Liver (tissue), 9 donors: ENCODE results near the gene CFAP77. TPM values are rescaled to one million over a fixed set of nuclear protein-coding genes. Genes with fewer than 3 reads are reported as not detected.

Experiments used
- DNase-seq: peaks from one replicate; pipeline ENCODE4 v3.0.0-alpha.2; 2017; ENCODE audit warnings: low spot score
- H3K27ac ChIP-seq, 2 donors: one replicate each; pipeline ENCODE4 v1.7.0; 2013; ENCODE audit warnings: inconsistent platforms in 2 of 2, low read length in 2 of 2, control low read depth in 1 of 2, low read depth in 1 of 2, mild to moderate bottlenecking in 1 of 2
- H3K27me3 ChIP-seq, 4 donors: one replicate each; pipeline versions ENCODE4 v1.6.1 to v1.7.0; 2013; ENCODE audit warnings: low read length in 3 of 4, inconsistent platforms in 1 of 4, mild to moderate bottlenecking in 1 of 4, moderate library complexity in 1 of 4; ENCODE audit not compliant: control insufficient read depth in 4 of 4, insufficient read depth in 4 of 4
- H3K36me3 ChIP-seq, 4 donors: one replicate each; pipeline versions ENCODE4 v1.6.1 to v1.7.0; 2013; ENCODE audit warnings: low read length in 3 of 4, mild to moderate bottlenecking in 3 of 4, low read depth in 1 of 4, moderate library complexity in 1 of 4; ENCODE audit not compliant: control insufficient read depth in 4 of 4, insufficient read depth in 3 of 4
- H3K4me1 ChIP-seq, 4 donors: one replicate each; pipeline versions ENCODE4 v1.6.1 to v1.7.0; 2013; ENCODE audit warnings: low read length in 3 of 4, mild to moderate bottlenecking in 3 of 4, moderate library complexity in 1 of 4; ENCODE audit not compliant: control insufficient read depth in 4 of 4, insufficient read depth in 4 of 4
- H3K4me3 ChIP-seq, 3 donors: one replicate each; pipeline versions ENCODE4 v1.6.1 to v1.7.0; 2013; ENCODE audit warnings: low read length in 3 of 3, control low read depth in 1 of 3, low read depth in 1 of 3, mild to moderate bottlenecking in 1 of 3
- H3K9ac ChIP-seq, 2 donors: one replicate each; pipeline ENCODE4 v1.7.0; 2013; ENCODE audit warnings: low read length in 2 of 2, mild to moderate bottlenecking in 2 of 2, moderate library complexity in 2 of 2, control low read depth in 1 of 2, low read depth in 1 of 2
- H3K9me3 ChIP-seq, 4 donors: one replicate each; pipeline versions ENCODE4 v1.6.1 to v1.7.0; 2013; ENCODE audit warnings: low read length in 3 of 4; ENCODE audit not compliant: control insufficient read depth in 4 of 4
- ATF3 ChIP-seq: IDR thresholded peaks from 2 replicates; pipeline ENCODE4 v1.6.1; 2016; ENCODE audit warnings: antibody characterized with exemption
- CTCF ChIP-seq: fragments of 150-350 bp; IDR thresholded peaks from 2 replicates; pipeline ENCODE4 v1.5.1; 2017; ENCODE audit warnings: improper control_type of control experiment, low read depth, low read length; ENCODE audit not compliant: missing input control
- EGR1 ChIP-seq, 2 donors: IDR thresholded peaks; 2 replicates each; pipeline ENCODE4 v1.6.1; 2016 to 2018; ENCODE audit warnings: antibody characterized with exemption in 2 of 2, low read depth in 2 of 2
- FOXA1 ChIP-seq: IDR thresholded peaks from 2 replicates; pipeline ENCODE4 v1.6.1; 2016; ENCODE audit warnings: antibody characterized with exemption
- FOXA2 ChIP-seq: IDR thresholded peaks from 2 replicates; pipeline ENCODE4 v1.6.1; 2016; ENCODE audit warnings: antibody characterized with exemption
- GABPA ChIP-seq, 2 donors: IDR thresholded peaks in 1 of 2; conservative IDR thresholded peaks in 1 of 2; 2 replicates each; pipeline ENCODE4 v1.6.1; 2016; ENCODE audit warnings: antibody characterized with exemption in 2 of 2, mild to moderate bottlenecking in 1 of 2, moderate library complexity in 1 of 2
- HNF4A ChIP-seq, 2 donors: conservative IDR thresholded peaks; 2 replicates each; pipeline ENCODE4 v1.6.1; 2016; ENCODE audit warnings: antibody characterized with exemption in 2 of 2, mild to moderate bottlenecking in 2 of 2
- HNF4G ChIP-seq: IDR thresholded peaks from 2 replicates; pipeline ENCODE4 v1.6.1; 2016; ENCODE audit warnings: antibody characterized with exemption
- MAX ChIP-seq: IDR thresholded peaks from 2 replicates; pipeline ENCODE4 v1.6.1; 2016; ENCODE audit warnings: antibody characterized with exemption
- NR2F2 ChIP-seq: IDR thresholded peaks from 2 replicates; pipeline ENCODE4 v1.6.1; 2016; ENCODE audit warnings: antibody characterized with exemption
- RAD21 ChIP-seq, 2 donors: IDR thresholded peaks; 2 replicates each; pipeline ENCODE4 v1.6.1; 2016; ENCODE audit warnings: antibody characterized with exemption in 2 of 2, mild to moderate bottlenecking in 2 of 2
- REST ChIP-seq: IDR thresholded peaks from 2 replicates; pipeline ENCODE4 v1.6.1; 2016; ENCODE audit warnings: antibody characterized with exemption, mild to moderate bottlenecking
- RXRA ChIP-seq, 2 donors: IDR thresholded peaks; 2 replicates each; pipeline ENCODE4 v1.6.1; 2017 to 2018; ENCODE audit warnings: antibody characterized with exemption in 2 of 2, mild to moderate bottlenecking in 1 of 2
- TAF1 ChIP-seq: conservative IDR thresholded peaks from 2 replicates; pipeline ENCODE4 v1.6.1; 2016; ENCODE audit warnings: antibody characterized with exemption, mild to moderate bottlenecking
- YY1 ChIP-seq: IDR thresholded peaks from 2 replicates; pipeline ENCODE4 v1.6.1; 2016; ENCODE audit warnings: antibody characterized with exemption, mild to moderate bottlenecking
- WGBS: extraction: QIAGEN DNeasy Blood & Tissue Kit; methylation state at CpG from one replicate; pipeline ENCODE4 v1.1.7; 2013; 5-methylcytosine and 5-hydroxymethylcytosine counted together
- polyA plus RNA-seq, 2 donors: library from polyadenylated mRNA; stranded (reverse) in 1 of 2; unstranded in 1 of 2; fragments of 200-250 nt in 1 of 2; fragments of >200 nt in 1 of 2; fragmentation: Nextera tagmentation in 1 of 2; extraction: Ambion mirVana in 1 of 2; gene quantifications; one replicate each; pipeline versions ENCODE4 v1.2.1 to v1.2.3, GENCODE V29; 2013 to 2015
- total RNA-seq, 2 donors: library from RNA; depleted of rRNA; stranded (reverse); fragments of >200 nt; gene quantifications; one replicate each; pipeline ENCODE4 v1.2.3, GENCODE V29; 2014
- TF ChIP-seq, protein P1 (sequence below): IDR thresholded peaks from 2 replicates; pipeline ENCODE4 v1.6.1; 2016; ENCODE audit warnings: antibody characterized with exemption
- donor health status: healthy.
- donor health status: healthy.
- donor health status: healthy.
- donor health status: healthy.
- donor health status: healthy.

CFAP77 gene
- total and polyA plus RNA-seq, 4 donors: not detected

GRCh38 chr9:132426639-132427414 is 16.8 kb downstream of the CFAP77 start:
- WGBS: 42% methylated on average over 17 of the region's 17 CpGs
- no peaks in the 10 kb centered on the region for H3K4me1 ChIP-seq
- peaks cover 0 to 16% (median under 1%) of the 10 kb centered on the region in 4 donors for H3K27me3 ChIP-seq
- H3K9me3 ChIP-seq: no peaks in the 10 kb centered on the region
- no peak overlapping the region for H3K27ac ChIP-seq
- H3K9ac ChIP-seq: no peak overlapping the region
- H3K4me3 ChIP-seq: no peak overlapping the region
- DNase-seq: no peak
- H3K36me3 ChIP-seq: no peaks in the 10 kb centered on the region
- TF ChIP-seq FOXA1 (no peak), FOXA2 (no peak), EGR1 (IDR thresholded peaks at IDR 0.05; ENCODE audit: low read depth in 2 of 2) (no peak), YY1 (no peak), NR2F2 (no peak), CTCF (no peak), GABPA (IDR thresholded peaks at IDR 0.05 in 1 of 2, conservative IDR thresholded peaks at IDR 0.05 in 1 of 2) (no peak), HNF4G (no peak), MAX (no peak), ATF3 (no peak), TAF1 (no peak), HNF4A (conservative IDR thresholded peaks at IDR 0.05) (no peak)

DNA sequence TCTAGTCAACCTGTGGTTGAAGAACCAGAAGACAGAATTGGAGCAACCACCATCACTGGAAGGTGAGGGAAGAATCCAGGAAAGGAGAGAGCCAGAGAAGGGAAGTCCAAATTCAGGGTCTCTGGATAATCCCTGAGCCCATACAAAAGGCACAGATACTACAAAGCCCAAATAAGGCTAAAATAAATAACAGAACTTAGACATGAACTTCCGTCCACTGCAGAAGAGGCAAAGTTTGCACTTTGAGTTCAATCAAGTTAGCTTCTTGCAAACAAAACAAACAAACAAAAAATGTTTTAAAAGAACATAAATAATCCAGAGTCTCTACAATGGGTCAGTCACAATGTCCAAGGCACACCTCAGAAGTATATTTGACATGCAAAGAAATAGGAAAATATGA is 21.0 kb downstream of the CFAP77 start:
- H3K36me3 ChIP-seq: no peaks in the 10 kb centered on the region

More for the DNA sequence above, 21.0 kb downstream of the CFAP77 start:
- H3K27me3 ChIP-seq: peaks cover 0 to 6% (median 0%) of the 10 kb centered on the region in 4 donors
- no peaks in the 10 kb centered on the region for H3K4me1 ChIP-seq
- no peak overlapping the region for H3K4me3 ChIP-seq
- H3K27ac ChIP-seq: no peak overlapping the region
- no peak for DNase-seq
- WGBS: 23% methylated on average over 1 of the region's 1 CpG
- peaks cover 0 to 2% (median 0%) of the 10 kb centered on the region in 4 donors for H3K9me3 ChIP-seq
- no peak overlapping the region for H3K9ac ChIP-seq
- TF ChIP-seq HNF4G (no peak), EGR1 (IDR thresholded peaks at IDR 0.05; ENCODE audit: low read depth in 2 of 2) (no peak), RXRA (IDR thresholded peaks at IDR 0.05) (no peak), CTCF (no peak), GABPA (IDR thresholded peaks at IDR 0.05 in 1 of 2, conservative IDR thresholded peaks at IDR 0.05 in 1 of 2) (no peak), FOXA1 (no peak), FOXA2 (no peak), REST (no peak), ATF3 (no peak), NR2F2 (no peak), MAX (no peak), HNF4A (conservative IDR thresholded peaks at IDR 0.05) (no peak), RAD21 (IDR thresholded peaks at IDR 0.05) (no peak)
- TF ChIP-seq, protein P1, sequence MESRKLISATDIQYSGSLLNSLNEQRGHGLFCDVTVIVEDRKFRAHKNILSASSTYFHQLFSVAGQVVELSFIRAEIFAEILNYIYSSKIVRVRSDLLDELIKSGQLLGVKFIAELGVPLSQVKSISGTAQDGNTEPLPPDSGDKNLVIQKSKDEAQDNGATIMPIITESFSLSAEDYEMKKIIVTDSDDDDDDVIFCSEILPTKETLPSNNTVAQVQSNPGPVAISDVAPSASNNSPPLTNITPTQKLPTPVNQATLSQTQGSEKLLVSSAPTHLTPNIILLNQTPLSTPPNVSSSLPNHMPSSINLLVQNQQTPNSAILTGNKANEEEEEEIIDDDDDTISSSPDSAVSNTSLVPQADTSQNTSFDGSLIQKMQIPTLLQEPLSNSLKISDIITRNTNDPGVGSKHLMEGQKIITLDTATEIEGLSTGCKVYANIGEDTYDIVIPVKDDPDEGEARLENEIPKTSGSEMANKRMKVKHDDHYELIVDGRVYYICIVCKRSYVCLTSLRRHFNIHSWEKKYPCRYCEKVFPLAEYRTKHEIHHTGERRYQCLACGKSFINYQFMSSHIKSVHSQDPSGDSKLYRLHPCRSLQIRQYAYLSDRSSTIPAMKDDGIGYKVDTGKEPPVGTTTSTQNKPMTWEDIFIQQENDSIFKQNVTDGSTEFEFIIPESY: no peak
